Ramos (cell line): ENCODE measurements around the gene CCDC177.

Experiments
- in situ Hi-C: fragments of 300-500 bp; cut with MboI; formaldehyde crosslinking; loops from one replicate; pipeline ENCODE4 v1.14.3; 2022; ENCODE audit warnings: low sequenced_read_pairs; ENCODE audit not compliant: unreplicated experiment

CCDC177 gene

GRCh38 chr14:69572841-69573135 is 1.9 kb downstream of the CCDC177 start:
- in situ Hi-C loops: loop anchor here (10.0 kb wide), 1 partner anchor 318 kb away; no protein-coding TSS in a partner anchor

GRCh38 chr14:69572030-69572840 is 2.4 kb downstream of the CCDC177 start:
- in situ Hi-C loops: loop anchor here (10.0 kb wide), 1 partner anchor 317 kb away; no protein-coding TSS in a partner anchor

GRCh38 chr14:69571449-69572029 is 3.1 kb downstream of the CCDC177 start:
- in situ Hi-C loops: loop anchor here (10.0 kb wide), 1 partner anchor 317 kb away; no protein-coding TSS in a partner anchor

- in situ Hi-C loops: loop anchor here (10.0 kb wide), 1 partner anchor 316 kb away; no protein-coding TSS in a partner anchor
These were observed 3.8 kb downstream of the CCDC177 start for GRCh38 chr14:69570836-69571330.

GRCh38 chr14:69569859-69570258 is 4.8 kb downstream of the CCDC177 start:
- in situ Hi-C loops: loop anchor here (10.0 kb wide), 1 partner anchor 315 kb away; no protein-coding TSS in a partner anchor

GRCh38 chr14:69567563-69567962 is 7.1 kb downstream of the CCDC177 start:
- in situ Hi-C loops: no loop called here

GRCh38 chr14:69561893-69562292 is 12.8 kb downstream of the CCDC177 start:
- in situ Hi-C loops: no loop called here

GRCh38 chr14:69560826-69561225 is 13.8 kb downstream of the CCDC177 start:
- in situ Hi-C loops: no loop called here

- in situ Hi-C loops: no loop called here
These were observed 15.1 kb downstream of the CCDC177 start for GRCh38 chr14:69559581-69560011.

- in situ Hi-C loops: no loop called here
These were observed 15.9 kb downstream of the CCDC177 start for GRCh38 chr14:69558774-69559173.

GRCh38 chr14:69554500-69554899 is 20.2 kb downstream of the CCDC177 start:
- in situ Hi-C loops: no loop called here

GRCh38 chr14:69553252-69553651 is 21.4 kb downstream of the CCDC177 start:
- in situ Hi-C loops: no loop called here

GRCh38 chr14:69551511-69551910 is 23.2 kb downstream of the CCDC177 start:
- in situ Hi-C loops: no loop called here

- in situ Hi-C loops: no loop called here
These were observed 26.1 kb downstream of the CCDC177 start for GRCh38 chr14:69548566-69548965.

- in situ Hi-C loops: no loop called here
These were observed 26.8 kb downstream of the CCDC177 start for GRCh38 chr14:69547701-69548348.

GRCh38 chr14:69543341-69544115 is 31.1 kb downstream of the CCDC177 start:
- in situ Hi-C loops: no loop called here

- in situ Hi-C loops: no loop called here
These were observed 32.4 kb downstream of the CCDC177 start for GRCh38 chr14:69542311-69542710.

- in situ Hi-C loops: no loop called here
These were observed 33.9 kb downstream of the CCDC177 start for GRCh38 chr14:69540654-69541335.

- in situ Hi-C loops: no loop called here
These were observed 34.9 kb downstream of the CCDC177 start for GRCh38 chr14:69539631-69540410.
